ENCODE measurements around the gene PRSS36. TPM values are rescaled to one million over a fixed set of nuclear protein-coding genes. Genes with fewer than 3 reads are reported as not detected.

The PRSS36 gene
- total and polyA plus RNA-seq, 2 of the 4 experiments (the other 2 are of a cell fraction) = 0.18 to 0.55 TPM

DNA sequence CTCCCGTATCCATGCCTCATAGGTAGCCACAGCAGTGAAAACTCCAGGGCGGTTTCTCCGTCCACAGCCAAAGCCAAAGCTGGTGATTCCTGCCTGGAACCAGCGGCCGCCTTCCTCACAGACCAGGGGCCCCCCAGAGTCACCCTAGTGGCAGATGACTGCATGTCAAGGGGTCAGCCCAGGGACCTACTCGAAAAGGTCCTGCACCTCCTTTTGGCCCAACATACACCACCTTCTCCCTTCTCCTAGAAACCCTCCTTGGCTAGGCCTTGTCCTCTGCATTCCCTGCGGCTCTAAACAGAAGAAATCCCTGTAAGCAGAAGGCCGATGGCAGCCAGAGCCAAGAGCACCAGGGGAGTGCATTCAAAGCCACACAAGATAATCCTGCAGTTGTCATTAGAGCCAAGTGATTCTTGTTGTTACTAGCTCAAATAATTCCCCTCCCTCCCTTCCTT lies 6.1 kb downstream of the PRSS36 start:
- ChIA-PET CTCF (interaction anchor here (0.6 to 2.2 kb wide), 2 partner anchors 14 to 237 kb away, joined by 3 to 13 read pairs; no protein-coding TSS in a partner anchor), POLR2A (ENCODE audit: unreplicated experiment) (no interaction called here)
- Histone ChIP-seq H3K4me2 (ENCODE audit: low read depth, low read length) (no peak overlapping the region), H2BK15ac (ENCODE audit: low read depth, low read length) (no peak overlapping the region), H4K91ac (ENCODE audit: insufficient read depth, low read depth, low read length) (no peak overlapping the region), H3K14ac (replicated peaks; ENCODE audit: low read depth, low read length) (no peak overlapping the region), H3K9me3 (ENCODE audit: control insufficient read depth, insufficient read depth, low read length) (no peaks in the 10 kb centered on the region), H3K79me1 (ENCODE audit: low read depth in 1 of 2, low read length in 2 of 2) (peaks cover 0 to 4% of the 10 kb centered on the region in 2 experiments; a peak in 1 of 4 replicates), H3K9ac (ENCODE audit: low read depth, low read length) (no peak overlapping the region), H3K4me3 (ENCODE audit: insufficient read depth, low read depth, low read length) (no peak overlapping the region), H3K9me1 (ENCODE audit: insufficient read depth, low read length) (0 out of 2 replicates have a peak, but pooled peaks cover 4% of the 10 kb centered on the region), H4K5ac (ENCODE audit: low read depth, low read length) (no peak overlapping the region), H3K4me1 (ENCODE audit: control insufficient read depth, insufficient read depth, low read length) (peaks cover 12% of the 10 kb centered on the region), H2AK5ac (ENCODE audit: low read depth, low read length) (no peak overlapping the region), H2BK20ac (ENCODE audit: low read depth, low read length) (no peak overlapping the region), H2AK9ac (replicated peaks; ENCODE audit: low read depth, low read length, poor library complexity) (no peak overlapping the region), H3K56ac (ENCODE audit: extremely low read depth, insufficient read depth, low read length) (no peak overlapping the region), H3K23ac (ENCODE audit: low read depth, low read length) (no peak overlapping the region), H3K27me3 (ENCODE audit: control insufficient read depth, insufficient read depth, low read length) (peaks cover 23% of the 10 kb centered on the region), H3K4ac (ENCODE audit: low read depth, low read length) (no peak overlapping the region), H3K18ac (ENCODE audit: low read depth, low read length) (no peak overlapping the region), H2BK5ac (ENCODE audit: low read depth, low read length, poor library complexity, severe bottlenecking) (no peak overlapping the region), H3K36me3 (ENCODE audit: control insufficient read depth, insufficient read depth, low read length) (no peaks in the 10 kb centered on the region), H2AFZ (replicated peaks; ENCODE audit: low read length, poor library complexity) (no peak overlapping the region), H3K27ac (ENCODE audit: insufficient read depth, low read length) (no peak overlapping the region), H4K20me1 (ENCODE audit: insufficient read depth, low read length) (no peaks in the 10 kb centered on the region; the same call in 1 of the 2 replicates), H2BK120ac (ENCODE audit: low read depth, low read length) (no peak overlapping the region), H4K8ac (ENCODE audit: low read depth in 2 of 2, low read length in 2 of 2) (no peak overlapping the region)
- BruUV-seq (replicated peaks) = no TSS peak
- in situ Hi-C loops (cut with MboI; ENCODE audit: low sequenced_read_pairs) (no loop called here), intact Hi-C loops (cut with micrococcal nuclease) (loop anchor here (2.0 kb wide), 1 partner anchor 27 kb away; the partner anchor contains the start of gene KAT8), dilution Hi-C loops (cut with HindIII; ENCODE audit: low sequenced_read_pairs, unreplicated experiment) (no loop called here)
- 90% methylated on average over 5 of the region's 8 CpGs; no CpG with 5 or more reads in 1 of the 2 experiments for WGBS, 2 experiments (ENCODE audit: extremely low coverage in 2 of 2, insufficient read length in 1 of 2)
- ATAC-seq (ENCODE audit: low read depth) (no peak), DNase-seq (no peak)
- TF ChIP-seq RFX5 (IDR thresholded peaks at IDR 0.05; ENCODE audit: low read depth, low read length) (no peak), MXI1 (IDR thresholded peaks at IDR 0.05; ENCODE audit: borderline replicate concordance, low read depth, low read length) (no peak), RAD21 (IDR thresholded peaks at IDR 0.05; ENCODE audit: low read length) (no peak), MAZ (IDR thresholded peaks at IDR 0.05; ENCODE audit: borderline replicate concordance, low read depth, low read length) (no peak), RCOR1 (IDR thresholded peaks at IDR 0.05; ENCODE audit: insufficient replicate concordance, low read length) (no peak), NFE2L2 (IDR thresholded peaks at IDR 0.05; ENCODE audit: low read depth, low read length) (no peak), FOS (IDR thresholded peaks at IDR 0.05; ENCODE audit: low read depth, low read length) (no peak), MAFK (IDR thresholded peaks at IDR 0.05; ENCODE audit: low read depth, low read length) (no peak), BHLHE40 (IDR thresholded peaks at IDR 0.05; ENCODE audit: low read depth, low read length) (no peak), CEBPB (IDR thresholded peaks at IDR 0.05; ENCODE audit: low read depth, low read length) (no peak), POLR2A (IDR thresholded peaks at IDR 0.05; ENCODE audit: low read depth, low read length) (no peak), CHD1 (IDR thresholded peaks at IDR 0.05; ENCODE audit: low read depth, low read length) (no peak)
- TF ChIP-seq, protein P1, sequence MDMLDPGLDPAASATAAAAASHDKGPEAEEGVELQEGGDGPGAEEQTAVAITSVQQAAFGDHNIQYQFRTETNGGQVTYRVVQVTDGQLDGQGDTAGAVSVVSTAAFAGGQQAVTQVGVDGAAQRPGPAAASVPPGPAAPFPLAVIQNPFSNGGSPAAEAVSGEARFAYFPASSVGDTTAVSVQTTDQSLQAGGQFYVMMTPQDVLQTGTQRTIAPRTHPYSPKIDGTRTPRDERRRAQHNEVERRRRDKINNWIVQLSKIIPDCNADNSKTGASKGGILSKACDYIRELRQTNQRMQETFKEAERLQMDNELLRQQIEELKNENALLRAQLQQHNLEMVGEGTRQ (IDR thresholded peaks at IDR 0.05; ENCODE audit: low read depth, low read length) = no peak
